Ishikawa (cell line): ENCODE data around the gene RBM5.

ENCODE experiments used
- CEBPB ChIP-seq: IDR thresholded peaks from 2 replicates; pipeline ENCODE4 v1.6.1; 2012
- EGR1 ChIP-seq: IDR thresholded peaks from 2 replicates; pipeline ENCODE4 v1.6.1; 2012
- RAD21 ChIP-seq: IDR thresholded peaks from 2 replicates; pipeline ENCODE4 v1.6.1; 2012; ENCODE audit warnings: low read depth
- REST ChIP-seq: IDR thresholded peaks from 2 replicates; pipeline ENCODE4 v1.6.1; 2012; ENCODE audit warnings: low read depth, mild to moderate bottlenecking
- TEAD4 ChIP-seq: IDR thresholded peaks from 2 replicates; pipeline ENCODE4 v1.6.1; 2012
- YY1 ChIP-seq: IDR thresholded peaks from 2 replicates; pipeline ENCODE4 v1.6.1; 2012; ENCODE audit warnings: low read depth
- ZBTB7A ChIP-seq: IDR thresholded peaks from 2 replicates; pipeline ENCODE4 v1.6.1; 2012; ENCODE audit warnings: low read depth

GRCh38 chr3:50124800-50125178, 36.1 kb downstream of the RBM5 start:
- TF ChIP-seq TEAD4 = no peak
- TF ChIP-seq RAD21 = no peak
- no peak for TF ChIP-seq YY1
- TF ChIP-seq REST = no peak
- TF ChIP-seq EGR1 = no peak
- TF ChIP-seq ZBTB7A = no peak
- no peak for TF ChIP-seq CEBPB
